A673 (cell line): Measurements from ENCODE around the gene CIROP.

Source experiments
- EZH2 ChIP-seq: fragments of 200-600 bp; sonication (generic); IDR thresholded peaks from 2 replicates; pipeline ENCODE4 v1.6.1; 2017; ENCODE audit warnings: borderline replicate concordance, low read depth, mild to moderate bottlenecking, mixed read lengths, antibody characterized with exemption, low read length; ENCODE audit not compliant: poor library complexity, severe bottlenecking
- TF ChIP-seq, protein P1 (sequence below): fragments of 300-800, 200-600 bp; sonication (generic); conservative IDR thresholded peaks from 2 replicates; pipeline ENCODE4 v1.5.1; 2017; ENCODE audit warnings: low read depth, mild to moderate bottlenecking, antibody characterized with exemption, low read length, moderate library complexity, mixed read lengths

DNA sequence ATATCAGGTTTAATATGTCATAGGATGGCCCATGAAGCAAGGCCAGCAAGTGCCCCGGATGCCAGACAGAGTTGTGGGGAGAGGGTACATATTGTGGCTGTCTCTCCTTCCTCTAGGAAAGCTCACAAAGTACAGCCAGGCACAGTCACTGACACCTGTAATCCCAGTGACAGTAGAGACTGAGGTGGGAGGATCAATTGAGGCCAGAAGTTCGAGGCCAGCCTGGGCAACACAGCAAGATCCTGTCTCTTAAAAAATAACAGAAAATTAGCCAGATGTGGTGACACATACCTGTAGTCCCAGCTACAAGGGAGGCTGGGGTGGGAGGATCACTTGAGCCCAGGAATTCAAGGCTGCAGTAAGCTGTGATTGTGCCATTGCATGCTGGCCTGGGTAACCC, 46.6 kb upstream of the CIROP start:
- TF ChIP-seq, protein P1, sequence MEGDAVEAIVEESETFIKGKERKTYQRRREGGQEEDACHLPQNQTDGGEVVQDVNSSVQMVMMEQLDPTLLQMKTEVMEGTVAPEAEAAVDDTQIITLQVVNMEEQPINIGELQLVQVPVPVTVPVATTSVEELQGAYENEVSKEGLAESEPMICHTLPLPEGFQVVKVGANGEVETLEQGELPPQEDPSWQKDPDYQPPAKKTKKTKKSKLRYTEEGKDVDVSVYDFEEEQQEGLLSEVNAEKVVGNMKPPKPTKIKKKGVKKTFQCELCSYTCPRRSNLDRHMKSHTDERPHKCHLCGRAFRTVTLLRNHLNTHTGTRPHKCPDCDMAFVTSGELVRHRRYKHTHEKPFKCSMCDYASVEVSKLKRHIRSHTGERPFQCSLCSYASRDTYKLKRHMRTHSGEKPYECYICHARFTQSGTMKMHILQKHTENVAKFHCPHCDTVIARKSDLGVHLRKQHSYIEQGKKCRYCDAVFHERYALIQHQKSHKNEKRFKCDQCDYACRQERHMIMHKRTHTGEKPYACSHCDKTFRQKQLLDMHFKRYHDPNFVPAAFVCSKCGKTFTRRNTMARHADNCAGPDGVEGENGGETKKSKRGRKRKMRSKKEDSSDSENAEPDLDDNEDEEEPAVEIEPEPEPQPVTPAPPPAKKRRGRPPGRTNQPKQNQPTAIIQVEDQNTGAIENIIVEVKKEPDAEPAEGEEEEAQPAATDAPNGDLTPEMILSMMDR, result no peak
- no peak for TF ChIP-seq EZH2
